Measurements from ENCODE around the gene KITLG. TPM values are rescaled to one million over a fixed set of nuclear protein-coding genes. Genes with fewer than 3 reads are reported as not detected.
"Not testable (repeated sequence)": the region's sequence is repeated elsewhere in the genome, so short reads cannot be mapped to it uniquely, and the experiment has no call there.

The KITLG gene
- polyA plus RNA-seq, 10 donors: 12.9 to 24.8 (median 21.2) TPM

DNA sequence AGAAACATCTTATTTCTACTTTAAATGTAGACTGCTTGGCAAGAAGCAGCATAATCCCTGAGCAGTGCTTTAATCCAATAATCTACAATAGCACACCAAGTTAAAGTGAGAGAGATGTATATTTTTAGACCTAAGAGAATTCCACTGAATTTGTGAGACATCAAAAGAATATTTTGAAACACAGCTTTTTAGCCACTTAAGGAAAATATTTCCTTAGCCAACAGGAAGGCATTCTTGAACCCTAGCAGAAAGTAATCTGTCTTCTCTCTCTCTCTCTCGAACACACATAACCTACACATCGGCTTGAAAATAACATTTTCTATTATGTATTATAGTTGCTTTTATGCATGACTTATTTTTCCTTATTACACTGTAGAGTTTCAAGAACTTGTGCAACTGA, 34.0 kb downstream of the KITLG start:
- DNase-seq: no peak

DNA sequence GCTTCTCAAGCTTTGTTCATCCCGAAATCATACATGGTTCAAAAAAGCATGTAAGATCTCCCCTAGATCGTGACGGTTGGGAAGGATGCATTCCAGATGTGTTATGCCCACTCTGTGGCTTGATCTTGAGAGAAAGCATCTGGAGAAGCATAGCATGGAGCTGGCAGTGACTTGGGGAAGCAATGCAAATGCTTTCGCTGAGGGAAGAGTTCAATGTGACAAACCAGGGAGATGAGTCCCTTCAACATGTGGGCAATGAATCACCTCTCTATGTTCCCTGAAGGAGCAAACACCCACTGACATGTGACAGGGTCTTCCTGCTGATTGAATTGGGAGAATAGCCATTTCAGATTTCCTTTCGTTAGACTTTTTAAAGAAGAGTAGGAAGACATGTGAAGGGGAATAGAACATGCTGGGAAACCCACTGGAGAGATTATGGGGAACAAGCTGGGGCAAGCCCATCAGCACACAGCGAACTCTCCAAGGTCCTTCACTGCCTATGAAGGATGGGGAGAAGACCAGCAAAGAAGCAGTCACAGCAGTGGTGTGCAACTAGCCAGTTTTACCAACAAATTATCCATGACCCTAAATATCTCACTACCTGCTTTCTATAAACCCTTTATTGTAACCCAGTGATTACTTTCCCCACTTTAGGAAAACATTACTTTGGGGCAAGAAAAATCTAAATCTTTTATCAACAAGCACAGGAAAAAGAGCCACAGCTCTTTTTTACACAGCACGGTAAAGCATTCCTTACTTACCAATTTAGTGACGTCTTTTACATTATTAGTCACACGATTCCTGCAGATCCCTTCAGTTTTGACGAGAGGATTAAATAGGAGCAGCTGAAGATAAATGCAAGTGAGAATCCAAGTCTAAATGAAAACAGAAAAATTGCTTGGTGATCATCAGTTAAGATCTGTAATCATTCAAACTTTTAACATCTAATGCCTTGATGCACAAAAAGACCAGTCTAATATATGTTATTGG, 35.0 kb downstream of the KITLG start:
- no peak for DNase-seq

DNA sequence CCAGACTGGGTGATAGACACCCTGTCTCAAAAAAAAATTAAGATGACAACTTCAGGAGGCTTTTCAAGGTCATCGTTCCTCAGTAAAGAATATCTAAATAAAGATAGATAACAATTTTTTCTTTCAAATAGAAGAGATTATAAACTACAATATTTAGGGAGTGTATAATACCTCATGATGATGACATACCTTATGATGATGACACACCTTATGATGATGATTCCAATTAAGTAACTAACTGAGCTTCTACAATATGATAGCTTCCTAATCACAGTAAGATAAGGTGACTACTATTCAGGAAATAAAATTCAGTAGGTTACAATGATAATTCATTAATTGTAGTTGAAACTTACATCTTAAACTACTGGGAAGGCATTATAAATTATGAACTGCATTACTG, 40.4 kb downstream of the KITLG start:
- no peak for DNase-seq

GRCh38 chr12:88538697-88539096, 41.6 kb downstream of the KITLG start:
- peak in 1 of 3 donors; percentile 16 for DNase-seq

- DNase-seq: no peak
Measured at GRCh38 chr12:88538250-88538649, 42.0 kb downstream of the KITLG start.

GRCh38 chr12:88530868-88531267, 49.4 kb downstream of the KITLG start:
- DNase-seq: no peak

GRCh38 chr12:88529531-88530488, 50.5 kb downstream of the KITLG start:
- no peak for DNase-seq

DNA sequence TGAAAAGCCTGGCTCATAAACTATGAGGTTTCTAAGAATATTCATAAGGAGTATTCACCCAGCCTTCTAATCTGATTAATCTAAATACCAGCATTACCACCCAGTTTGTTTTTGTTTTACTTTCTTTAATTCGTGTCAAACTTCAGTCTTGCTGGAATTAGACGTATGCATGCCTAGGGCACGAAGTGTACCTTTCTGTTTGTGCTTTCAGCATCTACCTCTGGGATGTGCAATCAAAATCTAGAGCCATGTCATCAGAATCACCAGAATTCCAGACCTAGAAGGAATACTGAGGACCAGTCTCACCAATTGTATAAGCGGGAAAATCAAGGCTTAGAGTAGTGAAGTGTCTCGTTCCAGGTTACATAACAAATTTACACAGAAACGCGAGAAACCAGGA, 57.3 kb downstream of the KITLG start:
- no peak for DNase-seq

DNA sequence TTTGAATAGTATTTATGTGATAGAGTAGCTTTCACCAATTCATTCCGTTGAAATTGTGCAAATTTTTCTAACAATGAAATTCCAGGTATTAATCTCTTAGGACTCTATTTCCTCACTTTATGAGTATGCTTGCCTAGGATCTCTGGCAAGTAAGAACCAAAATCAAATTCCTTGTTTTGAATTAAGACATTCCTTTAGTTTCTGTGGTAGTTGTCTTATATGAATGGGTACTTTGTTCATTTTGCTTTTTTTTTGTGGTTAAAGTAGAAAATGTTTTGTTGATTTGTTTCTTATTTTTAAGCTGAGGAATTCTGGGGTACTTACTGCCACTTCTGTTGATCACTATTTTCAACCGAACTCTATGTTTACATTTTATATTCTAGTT, 59.8 kb downstream of the KITLG start:
- no peak for DNase-seq

DNA sequence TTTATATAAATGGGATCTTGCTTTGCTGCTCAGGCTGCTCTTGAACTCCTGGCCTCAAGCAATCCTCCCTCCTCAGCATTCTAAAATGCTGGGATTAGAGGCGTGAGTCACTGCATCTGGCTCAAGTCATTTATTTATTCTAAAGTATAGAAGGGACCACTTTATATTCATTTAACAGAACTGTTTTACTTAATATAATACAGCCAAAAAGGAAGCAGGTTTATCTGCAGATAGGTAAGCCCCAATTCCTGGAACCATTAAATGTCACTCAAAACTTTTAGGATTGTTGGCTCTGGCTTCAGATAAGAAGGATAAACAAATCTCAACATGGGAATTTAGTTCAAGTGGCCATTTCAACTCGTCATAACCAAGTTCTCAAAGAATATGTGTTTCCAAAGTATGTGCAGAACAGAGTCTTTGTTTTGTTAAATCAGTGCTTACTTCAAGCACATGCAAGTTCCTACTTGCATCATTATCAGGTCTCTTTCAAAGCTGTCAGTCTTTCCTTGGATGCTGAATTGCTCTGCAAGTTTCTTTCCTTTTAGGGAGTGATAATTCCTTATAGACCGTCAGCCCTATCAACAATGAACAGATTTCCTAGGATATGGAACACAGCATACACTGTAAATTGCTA, 60.4 kb downstream of the KITLG start:
- no peak for DNase-seq

GRCh38 chr12:88518863-88519403, 61.3 kb downstream of the KITLG start:
- DNase-seq: no peak

DNA sequence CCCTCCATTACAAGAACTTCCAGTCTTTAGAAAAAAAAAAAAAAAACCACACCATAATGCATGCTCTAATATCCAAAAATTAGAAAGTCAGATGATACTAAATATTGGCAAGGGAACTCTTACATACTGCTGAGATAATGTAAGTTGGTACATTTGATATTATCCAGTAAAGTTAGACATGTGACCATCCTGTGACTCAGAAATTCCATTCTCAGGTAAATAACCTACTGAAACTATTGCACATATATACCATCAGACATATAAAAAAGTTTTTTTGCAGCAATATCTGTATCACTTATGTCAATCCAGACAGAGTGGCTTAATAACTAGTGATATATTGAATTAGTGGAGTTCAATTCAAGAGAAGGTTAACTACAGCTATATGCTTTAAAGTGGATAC, 63.5 kb downstream of the KITLG start:
- DNase-seq: no peak

DNA sequence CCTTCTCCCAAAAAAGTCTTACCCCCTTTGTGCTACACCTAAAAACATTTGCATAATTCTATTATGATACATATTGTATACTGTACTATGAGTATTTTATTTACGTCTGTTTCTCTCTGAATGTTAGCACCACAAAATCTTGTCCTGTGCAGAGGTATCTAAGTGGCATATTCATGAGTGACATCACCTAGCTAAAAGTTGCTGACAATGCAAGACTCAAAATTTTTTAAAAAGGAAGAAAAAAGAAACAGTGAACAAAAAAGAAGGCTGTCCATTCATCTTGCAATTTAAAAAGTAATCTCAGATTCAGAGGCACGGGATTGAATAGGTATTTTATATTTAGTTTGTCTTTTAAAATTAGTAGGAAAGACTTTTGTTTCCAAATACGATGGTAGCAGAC, 69.4 kb downstream of the KITLG start:
- DNase-seq: no peak

GRCh38 chr12:88509851-88510250, 70.4 kb downstream of the KITLG start:
- no peak for DNase-seq

DNA sequence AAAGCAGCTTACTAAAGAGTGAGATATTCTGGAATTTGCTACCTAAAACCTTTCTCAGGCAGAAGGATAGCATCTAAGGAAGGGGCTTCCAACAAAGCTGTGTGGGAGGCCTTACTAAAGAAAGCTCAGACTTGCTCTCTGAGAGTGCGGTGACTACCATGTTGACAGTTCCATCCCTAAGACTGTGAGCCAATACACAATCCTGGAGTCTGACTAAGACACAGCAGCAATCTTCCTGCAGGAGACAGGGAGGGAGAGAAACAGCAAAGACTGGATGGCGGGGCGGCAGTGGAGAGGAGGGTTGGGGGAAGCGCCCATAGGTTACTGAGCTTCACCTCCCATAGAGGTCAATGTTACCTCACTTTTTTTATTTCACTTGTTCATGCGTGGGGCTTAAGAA, 70.9 kb downstream of the KITLG start:
- DNase-seq: no peak

DNA sequence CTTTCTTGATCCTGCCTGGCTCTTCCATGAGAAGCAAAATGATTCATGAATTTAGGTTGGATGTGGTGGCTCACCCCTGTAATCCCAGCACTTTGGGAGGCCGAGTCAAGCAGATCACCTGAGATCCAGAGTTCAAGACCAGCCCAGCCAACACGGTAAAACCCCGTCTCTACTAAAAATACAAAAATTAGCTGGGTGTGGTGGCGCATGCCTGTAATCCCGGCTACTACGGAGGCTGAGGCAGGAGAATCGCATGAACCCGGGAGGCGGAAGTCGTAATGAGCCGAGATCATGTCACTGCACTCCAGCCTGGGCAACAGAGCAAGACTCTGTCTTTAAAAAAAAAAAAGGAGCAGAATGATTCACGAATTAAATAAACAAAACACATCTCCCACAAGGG, 72.4 kb downstream of the KITLG start:
- DNase-seq: not testable (repeated sequence)

DNA sequence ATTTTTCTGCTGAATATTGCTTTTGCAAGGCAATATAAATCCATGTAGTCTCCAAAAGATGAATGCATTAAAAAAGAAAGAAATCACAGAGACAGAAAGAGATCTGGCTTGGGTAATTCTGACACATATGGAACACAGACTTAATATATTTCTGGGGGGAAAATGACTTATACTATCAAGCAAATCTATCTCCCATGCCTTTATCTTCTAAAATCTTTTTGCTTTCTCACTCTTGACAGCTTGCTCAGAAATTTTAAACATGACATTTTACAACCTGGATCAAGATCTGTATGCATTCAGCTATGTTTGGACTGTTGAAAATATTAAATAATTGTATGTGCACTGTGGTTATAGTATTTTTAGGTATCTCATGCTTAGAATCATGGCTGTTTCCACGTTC, 73.0 kb downstream of the KITLG start:
- DNase-seq: no peak

- DNase-seq: no peak
Measured at GRCh38 chr12:88505696-88506095, 74.6 kb downstream of the KITLG start.

DNA sequence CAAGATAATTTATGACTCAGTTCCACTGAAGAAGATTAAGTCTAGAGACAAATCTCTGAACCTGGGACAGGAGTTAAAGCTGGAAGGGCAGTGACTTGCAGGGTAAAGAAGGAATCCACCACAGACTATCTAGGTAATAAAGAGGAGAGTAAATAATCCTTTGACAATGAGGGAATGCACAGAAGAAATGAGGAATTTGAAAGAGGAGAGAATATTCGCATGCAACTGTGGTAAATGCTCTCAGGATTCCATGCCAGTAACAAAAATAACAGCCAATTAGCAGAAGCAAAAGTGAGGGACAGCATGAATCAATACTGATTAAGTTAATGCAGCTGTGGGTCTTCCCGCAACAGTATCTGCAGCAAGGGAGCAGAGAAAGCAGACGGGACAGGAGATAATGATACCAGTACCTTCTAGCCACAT, 77.0 kb downstream of the KITLG start:
- DNase-seq: no peak

DNA sequence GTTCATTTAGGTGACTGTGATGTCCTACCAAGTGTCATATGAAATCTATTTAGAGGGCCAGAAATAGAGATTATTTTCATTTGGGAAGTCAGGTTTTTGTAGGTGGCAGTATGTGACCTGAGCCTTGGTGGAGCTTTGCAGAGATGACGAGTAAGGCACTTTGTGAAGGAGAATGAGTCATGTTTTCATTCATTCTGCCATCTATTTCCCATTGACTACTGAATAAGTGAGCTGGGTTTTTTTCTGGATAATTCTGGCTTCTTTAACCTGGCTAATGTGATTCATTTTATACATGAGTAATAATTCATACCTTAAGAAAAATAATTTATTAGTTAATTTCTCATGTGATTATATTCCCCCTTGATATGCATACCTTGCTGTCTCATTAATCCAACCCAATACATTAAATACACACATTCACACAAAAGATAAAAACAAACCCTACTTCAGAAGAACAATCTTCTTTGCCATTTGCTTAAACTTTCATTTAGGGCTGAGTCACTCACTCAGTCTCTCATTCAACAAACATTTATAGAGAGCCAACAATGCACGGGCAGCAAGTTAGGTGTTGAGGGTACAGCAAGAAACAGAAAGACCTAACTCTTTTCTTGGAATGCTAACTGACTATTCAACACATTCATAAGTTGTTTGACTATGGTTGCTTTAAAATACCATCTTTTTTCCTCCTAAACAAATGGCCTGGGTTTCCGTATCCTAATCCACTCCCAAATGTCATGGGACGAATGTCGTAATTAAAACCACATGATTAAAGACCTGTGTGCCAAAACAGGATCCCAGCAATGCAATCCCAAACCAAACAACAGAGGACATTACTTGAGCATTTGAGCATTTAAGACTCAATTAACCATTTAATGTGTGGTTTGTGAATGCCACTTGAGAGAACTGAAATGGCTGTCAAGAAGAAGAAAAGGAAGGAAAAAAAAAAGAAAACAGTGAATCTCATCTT, 78.0 kb downstream of the KITLG start:
- peak in 2 of 3 donors; percentile 12 to 43 for DNase-seq

Data from muscle of back (tissue), 11 donors.